ENCODE data around the gene PCDHAC1.

PCDHAC1 gene

DNA sequence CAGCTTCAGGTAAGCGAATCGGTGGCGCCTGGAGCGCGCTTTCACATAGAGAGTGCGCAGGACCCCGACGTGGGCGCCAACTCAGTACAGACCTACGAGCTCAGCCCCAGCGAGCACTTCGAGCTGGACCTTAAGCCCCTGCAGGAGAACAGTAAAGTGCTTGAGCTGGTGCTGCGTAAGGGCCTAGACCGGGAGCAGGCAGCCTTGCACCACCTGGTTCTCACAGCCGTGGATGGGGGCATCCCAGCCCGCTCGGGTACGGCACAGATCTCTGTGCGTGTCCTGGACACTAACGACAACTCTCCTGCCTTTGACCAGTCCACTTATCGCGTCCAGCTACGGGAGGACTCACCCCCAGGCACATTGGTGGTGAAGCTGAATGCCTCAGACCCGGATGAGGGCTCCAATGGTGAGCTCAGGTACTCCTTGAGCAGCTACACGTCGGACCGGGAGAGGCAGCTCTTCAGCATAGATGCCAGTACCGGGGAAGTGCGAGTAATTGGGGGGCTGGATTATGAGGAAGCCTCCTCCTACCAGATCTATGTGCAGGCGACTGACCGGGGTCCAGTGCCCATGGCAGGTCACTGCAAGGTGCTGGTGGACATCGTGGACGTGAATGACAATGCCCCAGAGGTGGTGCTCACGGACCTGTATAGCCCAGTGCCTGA is 41.3 kb downstream of the PCDHAC1 start:
- DNase-seq = no peak

DNA sequence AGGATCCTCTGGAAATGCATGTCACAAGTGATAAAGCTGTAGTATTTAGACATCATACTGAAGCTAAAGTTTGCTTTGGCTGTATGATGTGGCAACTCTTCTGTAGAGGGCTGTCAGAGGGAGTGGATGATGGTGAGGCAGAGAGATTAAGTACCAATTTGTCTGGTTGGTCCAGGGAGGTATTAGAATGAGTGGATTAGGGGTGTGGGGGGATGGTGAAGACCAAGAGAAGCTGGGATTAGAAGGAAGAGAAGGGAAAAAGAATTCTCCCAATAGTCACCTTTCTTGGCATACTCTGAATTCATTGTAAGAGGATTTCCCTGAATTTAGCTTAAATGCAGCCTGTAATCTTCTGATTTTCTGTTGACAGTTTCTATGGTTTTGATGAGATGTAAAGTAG is 43.8 kb downstream of the PCDHAC1 start:
- no peak for DNase-seq

GRCh38 chr5:140973550-140973949 is 47.5 kb downstream of the PCDHAC1 start:
- no peak for DNase-seq

DNA sequence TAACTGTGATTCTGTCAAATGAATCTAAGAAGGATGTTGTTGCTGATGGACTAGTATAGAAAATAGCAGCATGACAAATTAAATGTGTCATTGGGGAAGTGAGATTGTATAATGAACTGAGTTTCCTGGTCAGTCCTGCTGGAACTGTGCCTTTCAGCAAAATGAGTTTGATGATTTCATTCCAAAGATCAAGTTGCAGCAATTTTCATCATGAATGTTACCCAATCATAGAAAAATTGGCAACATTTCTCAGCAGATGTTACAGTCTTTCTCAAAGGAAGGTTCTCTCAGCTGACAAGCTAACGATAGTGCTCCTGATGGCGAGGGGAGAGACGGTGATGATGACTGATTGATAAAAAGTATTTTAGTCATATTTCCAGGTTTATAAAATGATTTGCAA is 50.9 kb downstream of the PCDHAC1 start:
- DNase-seq = no peak

DNA sequence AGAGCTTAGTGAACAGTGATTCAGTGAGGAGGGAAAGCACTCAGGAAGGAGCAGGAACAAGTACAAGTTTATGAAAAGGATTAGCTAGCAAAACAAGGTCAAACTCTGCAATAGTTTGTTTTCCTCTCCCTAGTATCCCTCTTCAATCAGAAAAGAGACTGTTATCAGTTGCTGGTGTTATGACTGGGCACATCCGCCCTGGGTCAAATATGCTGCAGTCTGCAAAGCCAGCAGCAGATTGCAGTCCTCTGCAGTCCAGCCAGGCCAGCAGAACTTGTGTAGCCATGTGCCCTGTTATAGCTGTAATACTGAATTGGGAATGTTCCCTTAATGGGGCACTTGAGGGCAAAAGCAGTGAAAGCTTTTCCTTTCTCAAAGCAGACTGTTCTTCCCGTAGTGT is 52.2 kb downstream of the PCDHAC1 start:
- DNase-seq = no peak

GRCh38 chr5:140978983-140979382 is 52.9 kb downstream of the PCDHAC1 start:
- DNase-seq = no peak
